ENCODE results near the gene PDGFA.
"Not testable (repeated sequence)": the region's sequence is repeated elsewhere in the genome, so short reads cannot be mapped to it uniquely, and the experiment has no call there.

PDGFA gene

DNA sequence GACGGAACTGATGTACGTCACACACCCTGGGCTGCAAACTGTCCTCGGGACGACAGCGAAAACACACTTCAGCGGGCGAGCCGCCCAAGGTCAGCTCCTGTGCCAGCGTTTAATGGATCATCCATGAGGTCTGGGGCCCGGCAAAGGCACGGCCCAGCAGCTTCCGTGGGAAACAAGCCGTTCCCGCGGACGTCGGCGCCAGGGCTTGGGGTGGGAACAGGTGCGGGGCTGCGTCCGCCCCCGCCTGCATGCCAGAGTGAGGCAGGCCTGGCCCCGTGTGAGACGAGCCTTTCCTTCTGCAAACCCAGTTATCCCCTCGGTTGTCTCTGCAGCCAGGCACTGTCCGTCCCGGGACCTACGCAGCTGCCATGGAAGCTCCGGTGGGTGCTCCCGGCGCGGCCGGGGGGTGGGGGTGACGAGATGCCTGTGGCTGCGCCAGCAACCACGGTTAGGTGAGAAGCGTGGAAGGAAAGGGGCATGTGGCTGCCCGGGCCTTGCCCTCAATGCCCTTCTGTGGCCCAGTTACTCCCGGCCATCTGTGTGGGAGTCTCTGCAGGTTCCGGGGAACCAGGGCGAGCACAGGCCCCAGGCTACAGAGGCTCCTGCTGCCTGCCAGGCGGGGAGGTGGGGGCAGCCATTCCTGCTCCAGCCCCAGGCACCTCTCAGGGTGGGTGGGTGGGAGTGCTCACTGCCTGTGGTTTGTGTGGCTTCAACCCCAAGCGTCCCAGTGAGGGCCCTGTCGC lies 42.2 kb upstream of the PDGFA start:
- no peak for TF ChIP-seq Cebpa-rat (IDR thresholded peaks at IDR 0.05)
- no peaks in the 10 kb centered on the region for H3K9me3 ChIP-seq
- H4K20me1 ChIP-seq: 0 out of 2 replicates have a peak, but pooled peaks cover 7% of the 10 kb centered on the region
- H3K4me1 ChIP-seq: peaks cover 20% of the 10 kb centered on the region
- H3K27ac ChIP-seq: no peak overlapping the region
- H3K36me3 ChIP-seq: no peaks in the 10 kb centered on the region
- H3K27me3 ChIP-seq: no peaks in the 10 kb centered on the region
- peak overlapping the region; percentile 64 for H3K4me2 ChIP-seq
- no peak overlapping the region for H3K4me3 ChIP-seq
- no peak overlapping the region for H3K9ac ChIP-seq

DNA sequence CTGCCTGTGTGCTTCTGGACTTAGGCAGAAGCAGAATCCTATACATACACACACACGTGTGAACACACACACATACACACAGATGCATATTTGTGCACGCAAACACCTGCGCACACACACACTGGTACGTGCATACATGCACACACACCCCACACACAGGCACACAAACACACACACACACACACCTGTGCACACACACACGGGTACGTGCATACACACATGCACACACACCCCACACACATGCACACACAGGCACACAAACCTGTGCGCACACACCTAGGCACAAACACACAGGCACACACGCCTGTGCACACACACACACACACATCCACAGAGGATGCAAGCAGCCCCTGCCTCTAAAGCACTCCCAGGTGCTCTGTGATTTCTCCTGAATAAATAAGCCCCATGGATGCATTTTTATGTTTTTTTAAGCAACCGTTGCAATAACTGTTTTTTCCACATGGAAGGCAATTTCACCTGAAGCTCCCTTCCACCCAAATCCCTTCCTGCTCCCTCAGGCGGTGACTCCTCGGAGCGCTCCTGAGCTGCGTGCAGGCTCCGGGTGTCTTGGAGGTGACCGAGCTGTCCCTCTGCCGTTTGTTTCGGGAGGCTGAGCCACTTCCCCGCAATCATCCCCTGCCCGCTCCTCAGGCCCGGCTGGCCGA lies 41.5 kb upstream of the PDGFA start:
- Histone ChIP-seq H4K20me1 (0 out of 2 replicates have a peak, but pooled peaks cover 7% of the 10 kb centered on the region), H3K27ac (no peak overlapping the region), H3K9me3 (no peaks in the 10 kb centered on the region), H3K9ac (no peak overlapping the region), H3K4me2 (no peak overlapping the region), H3K4me3 (no peak overlapping the region), H3K4me1 (peaks cover 20% of the 10 kb centered on the region), H3K36me3 (no peaks in the 10 kb centered on the region), H3K27me3 (no peaks in the 10 kb centered on the region)
- TF ChIP-seq Cebpa-rat (IDR thresholded peaks at IDR 0.05): no peak

DNA sequence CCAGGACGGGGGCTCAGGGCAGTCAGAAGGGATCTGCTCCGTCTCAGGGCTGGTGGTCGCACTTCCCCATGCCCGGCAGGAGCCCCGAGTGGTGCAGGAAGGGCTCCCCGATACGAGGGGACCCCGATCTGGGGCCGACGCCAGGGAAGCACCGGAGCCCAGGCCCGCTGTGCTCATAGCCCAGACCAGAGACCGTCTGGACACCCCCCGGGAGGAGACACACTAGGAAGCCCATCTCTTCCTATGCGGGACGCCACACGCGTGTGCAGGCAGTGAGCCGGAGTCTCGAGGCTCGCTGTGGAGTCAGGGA lies 39.7 kb upstream of the PDGFA start:
- no peak overlapping the region for H3K4me3 ChIP-seq
- 0 out of 2 replicates have a peak, but pooled peaks cover 7% of the 10 kb centered on the region for H4K20me1 ChIP-seq
- peaks cover 20% of the 10 kb centered on the region for H3K4me1 ChIP-seq
- no peak overlapping the region for H3K9ac ChIP-seq
- no peak for TF ChIP-seq Cebpa-rat (IDR thresholded peaks at IDR 0.05)
- no peaks in the 10 kb centered on the region for H3K36me3 ChIP-seq
- H3K27ac ChIP-seq: no peak overlapping the region
- H3K9me3 ChIP-seq: no peaks in the 10 kb centered on the region
- no peaks in the 10 kb centered on the region for H3K27me3 ChIP-seq
- H3K4me2 ChIP-seq: no peak overlapping the region

DNA sequence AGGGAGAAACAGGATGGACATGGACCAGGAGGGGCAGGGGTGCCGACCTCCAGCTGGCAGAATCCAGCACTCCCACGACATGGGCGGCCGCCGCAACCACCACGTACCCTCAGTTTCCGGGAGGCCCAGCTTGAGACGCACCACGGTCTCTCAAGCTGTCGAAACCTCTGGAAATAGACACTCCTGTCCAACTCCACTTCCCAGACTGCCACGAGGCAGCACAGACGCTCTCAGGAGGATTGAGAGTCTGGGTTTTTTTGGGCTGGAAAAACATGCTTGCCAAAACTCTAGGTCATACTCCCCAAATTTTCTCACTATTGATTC lies 37.9 kb upstream of the PDGFA start:
- TF ChIP-seq Cebpa-rat (IDR thresholded peaks at IDR 0.05): no peak
- no peak overlapping the region for H3K4me3 ChIP-seq
- H3K4me2 ChIP-seq: no peak overlapping the region
- peaks cover 10% of the 10 kb centered on the region for H3K4me1 ChIP-seq
- no peaks in the 10 kb centered on the region for H3K36me3 ChIP-seq
- no peaks in the 10 kb centered on the region for H3K27me3 ChIP-seq
- H4K20me1 ChIP-seq: no peaks in the 10 kb centered on the region
- no peak overlapping the region for H3K9ac ChIP-seq
- H3K9me3 ChIP-seq: no peaks in the 10 kb centered on the region
- no peak overlapping the region for H3K27ac ChIP-seq

DNA sequence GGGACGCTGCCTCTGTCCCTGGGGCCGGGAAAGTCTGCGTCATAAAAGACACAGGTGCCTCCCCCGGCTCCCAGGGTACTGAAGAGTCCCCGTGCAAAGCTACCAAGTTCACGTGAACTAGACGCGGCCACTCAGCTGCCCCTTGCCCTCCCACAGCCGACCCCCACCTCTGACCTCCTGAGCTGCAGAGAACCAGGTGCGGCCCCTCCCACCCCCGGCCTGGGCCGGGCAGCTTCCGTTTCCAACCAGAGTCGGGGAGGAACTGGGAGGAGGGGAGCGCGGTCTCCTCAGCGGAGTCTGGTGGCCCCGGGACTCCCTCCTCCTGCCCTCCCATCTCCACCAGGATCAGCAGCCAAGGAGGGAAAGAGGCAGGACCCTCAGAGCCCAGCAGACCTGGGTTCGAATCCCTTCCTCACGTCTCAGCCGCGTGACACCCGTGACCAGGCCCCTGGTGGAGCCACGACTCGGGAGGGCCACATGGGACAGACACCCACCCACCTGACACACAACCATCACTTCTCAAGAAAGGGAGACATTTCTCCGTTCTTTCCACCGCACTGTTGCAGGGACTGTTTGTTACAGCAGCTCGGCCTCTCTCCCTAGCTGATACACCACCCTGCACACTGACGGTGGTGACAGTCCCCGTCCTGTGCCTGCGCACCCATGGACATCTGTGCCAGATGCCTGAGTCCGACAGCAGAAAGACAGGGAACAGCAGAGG lies 37.4 kb upstream of the PDGFA start:
- Histone ChIP-seq H3K27ac (no peak overlapping the region), H3K9ac (no peak overlapping the region), H3K4me1 (peaks cover 6% of the 10 kb centered on the region), H3K4me3 (no peak overlapping the region), H3K36me3 (no peaks in the 10 kb centered on the region), H3K9me3 (no peaks in the 10 kb centered on the region), H3K27me3 (no peaks in the 10 kb centered on the region), H4K20me1 (no peaks in the 10 kb centered on the region), H3K4me2 (no peak overlapping the region)
- no peak for TF ChIP-seq Cebpa-rat (IDR thresholded peaks at IDR 0.05)

DNA sequence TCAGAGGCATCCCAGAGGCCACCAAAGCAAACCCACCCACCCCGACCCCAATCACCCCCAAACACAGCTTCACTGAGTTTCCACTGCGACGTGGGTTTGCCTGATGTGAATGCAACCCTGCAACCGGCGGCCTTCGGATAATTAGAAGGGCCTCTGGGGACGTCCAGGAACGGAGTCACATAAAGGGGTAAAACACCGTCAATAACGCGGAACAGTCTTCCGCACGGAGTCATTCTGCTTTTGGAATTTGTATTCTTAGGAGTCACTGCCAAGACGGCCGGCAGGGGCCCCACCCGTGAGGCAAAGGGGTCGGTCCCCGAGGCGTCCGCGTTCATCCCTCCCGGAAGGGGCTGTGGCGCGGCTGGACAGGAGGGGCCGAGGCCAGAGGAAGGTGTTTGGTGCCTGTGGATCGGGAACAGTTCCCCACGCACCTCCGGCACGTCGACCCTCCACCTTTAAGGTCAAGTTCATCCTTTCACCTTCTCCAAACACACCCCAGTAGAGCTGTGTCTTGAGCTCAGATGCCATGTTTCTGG lies 36.7 kb upstream of the PDGFA start:
- no peak for TF ChIP-seq Cebpa-rat (IDR thresholded peaks at IDR 0.05)
- Histone ChIP-seq H3K36me3 (no peaks in the 10 kb centered on the region), H3K4me1 (no peaks in the 10 kb centered on the region), H3K4me2 (no peak overlapping the region), H3K4me3 (no peak overlapping the region), H3K9me3 (no peaks in the 10 kb centered on the region), H3K9ac (no peak overlapping the region), H4K20me1 (no peaks in the 10 kb centered on the region), H3K27me3 (no peaks in the 10 kb centered on the region), H3K27ac (no peak overlapping the region)

DNA sequence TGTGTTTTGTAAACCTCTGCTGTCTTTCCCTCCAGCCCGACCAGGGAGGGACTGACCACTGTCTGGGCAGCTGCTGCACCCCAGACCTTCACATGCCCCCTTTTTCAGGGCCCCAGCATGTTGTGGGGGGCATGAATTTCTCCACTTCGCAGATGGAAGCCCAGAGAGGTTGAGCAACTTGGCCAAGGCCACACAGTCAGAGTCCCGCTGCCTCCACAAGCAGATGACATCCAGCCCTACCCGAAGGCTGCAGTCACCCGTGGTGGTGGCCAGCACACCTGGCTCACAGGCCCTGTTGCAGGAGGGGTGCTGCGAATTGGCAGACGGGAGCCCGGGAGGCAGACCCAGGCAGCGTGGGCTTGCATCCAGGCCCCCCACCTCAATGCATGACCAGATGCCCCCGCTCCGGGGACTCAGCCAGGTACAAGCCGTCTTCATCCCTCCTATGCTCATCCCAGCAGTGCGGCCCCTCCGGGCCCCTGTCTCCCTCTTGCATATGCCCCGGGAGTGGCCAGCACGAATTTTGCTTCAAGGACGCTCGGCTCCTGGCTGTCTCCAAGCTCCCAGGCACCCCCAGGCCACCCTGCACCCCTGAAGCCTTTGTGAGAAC lies 36.0 kb upstream of the PDGFA start:
- Histone ChIP-seq H3K27me3 (no peaks in the 10 kb centered on the region), H4K20me1 (no peaks in the 10 kb centered on the region), H3K4me3 (no peak overlapping the region), H3K9me3 (no peaks in the 10 kb centered on the region), H3K4me2 (no peak overlapping the region), H3K36me3 (no peaks in the 10 kb centered on the region), H3K4me1 (no peaks in the 10 kb centered on the region), H3K9ac (no peak overlapping the region), H3K27ac (no peak overlapping the region)
- TF ChIP-seq Cebpa-rat (IDR thresholded peaks at IDR 0.05): no peak

DNA sequence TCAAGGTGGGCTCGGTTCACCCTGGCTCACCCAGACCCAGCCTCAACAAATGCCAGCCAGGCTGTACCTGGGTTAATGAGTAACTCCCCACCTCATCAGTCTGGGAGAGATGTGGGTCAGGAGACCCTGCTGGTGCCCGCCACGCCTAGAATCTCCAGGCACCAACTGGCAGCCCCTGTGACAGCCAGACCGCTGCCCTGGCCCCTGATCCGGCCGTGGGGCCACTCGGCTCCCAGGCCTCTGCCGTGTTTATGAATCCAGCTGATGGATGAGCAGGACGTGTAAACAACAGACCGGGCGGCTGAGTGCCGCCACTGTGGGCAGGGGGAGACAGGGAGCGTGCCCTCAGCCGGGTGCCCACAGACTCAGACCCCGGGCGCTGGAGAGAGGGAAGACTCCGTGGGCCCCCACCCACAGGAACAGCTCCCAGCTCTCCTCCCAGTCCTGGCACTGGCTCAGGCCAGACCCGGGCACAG lies 34.0 kb upstream of the PDGFA start:
- H3K27ac ChIP-seq: no peak overlapping the region
- H3K27me3 ChIP-seq: no peaks in the 10 kb centered on the region
- no peaks in the 10 kb centered on the region for H4K20me1 ChIP-seq
- no peak for TF ChIP-seq Cebpa-rat (IDR thresholded peaks at IDR 0.05)
- H3K4me1 ChIP-seq: peaks cover 13% of the 10 kb centered on the region
- H3K9me3 ChIP-seq: no peaks in the 10 kb centered on the region
- no peak overlapping the region for H3K4me2 ChIP-seq
- no peaks in the 10 kb centered on the region for H3K36me3 ChIP-seq
- no peak overlapping the region for H3K4me3 ChIP-seq
- H3K9ac ChIP-seq: no peak overlapping the region

DNA sequence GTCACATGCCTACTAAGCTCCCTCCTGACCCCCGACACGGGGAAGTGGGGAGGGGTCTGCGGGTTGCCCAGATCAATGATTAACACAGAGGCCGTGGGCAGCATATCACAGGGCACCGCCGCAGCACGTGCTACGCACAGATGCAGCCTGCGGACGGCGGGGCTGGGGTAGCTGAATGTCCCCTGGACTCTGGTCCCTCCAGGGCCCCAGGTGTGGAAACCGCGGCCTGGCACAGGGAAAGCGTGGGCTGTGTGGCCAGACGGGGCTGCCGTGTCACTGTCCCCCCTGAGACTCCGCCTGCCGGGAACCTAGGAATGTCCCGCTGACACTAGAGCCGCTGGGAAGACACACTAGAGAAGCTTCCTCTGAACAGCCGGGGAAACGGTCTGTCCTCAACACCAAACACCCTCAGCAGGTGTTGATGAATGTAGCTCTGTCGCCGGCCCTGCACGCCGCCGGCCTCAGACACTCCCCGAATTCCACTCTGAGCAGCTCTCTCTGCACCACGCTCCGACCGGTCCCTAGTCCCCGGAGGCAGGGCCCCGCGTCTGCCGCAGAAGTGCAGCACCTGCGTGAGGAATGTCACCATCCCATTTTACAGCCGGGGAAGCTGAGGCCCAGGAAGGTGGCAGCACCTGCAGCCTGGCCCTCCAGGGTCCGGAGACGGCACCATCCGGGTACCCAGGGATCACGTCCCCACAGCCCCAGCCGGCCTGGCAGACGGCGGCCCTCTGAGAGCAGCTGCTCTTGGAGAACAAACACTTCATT lies 33.4 kb upstream of the PDGFA start:
- no peak overlapping the region for H3K4me3 ChIP-seq
- no peak overlapping the region for H3K4me2 ChIP-seq
- H4K20me1 ChIP-seq: no peaks in the 10 kb centered on the region
- H3K36me3 ChIP-seq: no peaks in the 10 kb centered on the region
- no peak overlapping the region for H3K9ac ChIP-seq
- no peaks in the 10 kb centered on the region for H3K27me3 ChIP-seq
- H3K4me1 ChIP-seq: peaks cover 13% of the 10 kb centered on the region
- no peak for TF ChIP-seq Cebpa-rat (IDR thresholded peaks at IDR 0.05)
- H3K9me3 ChIP-seq: no peaks in the 10 kb centered on the region
- no peak overlapping the region for H3K27ac ChIP-seq

DNA sequence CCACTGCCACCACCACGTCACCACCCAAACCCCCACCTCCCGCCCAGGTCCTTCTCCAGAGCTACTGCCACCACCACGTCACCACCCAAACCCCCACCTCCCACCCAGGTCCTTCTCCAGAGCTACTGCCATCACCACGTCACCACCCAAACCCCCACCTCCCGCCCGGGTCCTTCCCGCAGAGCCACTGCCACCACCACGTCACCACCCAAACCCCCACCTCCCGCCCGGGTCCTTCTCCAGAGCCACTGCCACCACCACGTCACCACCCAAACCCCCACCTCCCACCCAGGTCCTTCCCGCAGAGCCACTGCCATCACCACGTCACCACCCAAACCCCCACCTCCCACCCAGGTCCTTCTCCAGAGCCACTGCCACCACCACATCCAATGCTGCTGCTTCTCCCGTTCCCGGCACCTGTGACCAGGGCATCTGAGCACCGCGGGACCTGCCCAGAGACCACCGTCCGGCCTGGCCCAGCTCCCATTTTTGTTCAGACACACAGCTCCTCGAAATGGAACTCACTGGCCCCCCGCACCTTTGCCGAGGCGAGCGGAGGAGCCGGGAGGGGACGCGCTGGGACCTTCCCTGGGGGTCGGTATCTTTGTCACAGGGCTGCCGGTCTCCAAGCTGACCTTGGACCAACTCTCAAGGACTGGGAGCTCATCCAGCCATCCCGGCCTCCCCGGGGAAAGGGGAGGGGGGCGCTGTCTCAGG lies 32.7 kb upstream of the PDGFA start:
- H3K9me3 ChIP-seq, H3K9ac ChIP-seq, H3K27me3 ChIP-seq, H3K4me2 ChIP-seq, H4K20me1 ChIP-seq, H3K27ac ChIP-seq, H3K36me3 ChIP-seq, H3K4me3 ChIP-seq: not testable (repeated sequence)
- H3K4me1 ChIP-seq: peaks cover 13% of the 10 kb centered on the region

DNA sequence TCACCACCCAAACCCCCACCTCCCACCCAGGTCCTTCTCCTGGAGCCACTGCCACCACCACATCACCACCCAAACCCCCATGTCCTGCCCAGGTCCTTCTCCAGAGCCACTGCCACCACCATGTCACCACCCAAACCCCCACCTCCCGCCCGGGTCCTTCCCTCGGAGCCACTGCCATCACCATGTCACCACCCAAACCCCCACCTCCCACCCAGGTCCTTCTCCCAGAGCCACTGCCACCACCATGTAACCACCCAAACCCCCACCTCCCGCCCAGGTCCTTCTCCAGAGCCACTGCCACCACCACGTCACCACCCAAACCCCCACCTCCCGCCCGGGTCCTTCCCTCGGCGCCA lies 31.9 kb upstream of the PDGFA start:
- not testable (repeated sequence) for H3K9ac ChIP-seq, H3K9me3 ChIP-seq, H4K20me1 ChIP-seq, H3K27ac ChIP-seq, H3K36me3 ChIP-seq, H3K4me2 ChIP-seq, H3K27me3 ChIP-seq, H3K4me3 ChIP-seq
- H3K4me1 ChIP-seq: peaks cover 13% of the 10 kb centered on the region

Measured in BLaER1 (cell line).